ENCODE measurements around the gene ZBTB20.

Gene ZBTB20

DNA sequence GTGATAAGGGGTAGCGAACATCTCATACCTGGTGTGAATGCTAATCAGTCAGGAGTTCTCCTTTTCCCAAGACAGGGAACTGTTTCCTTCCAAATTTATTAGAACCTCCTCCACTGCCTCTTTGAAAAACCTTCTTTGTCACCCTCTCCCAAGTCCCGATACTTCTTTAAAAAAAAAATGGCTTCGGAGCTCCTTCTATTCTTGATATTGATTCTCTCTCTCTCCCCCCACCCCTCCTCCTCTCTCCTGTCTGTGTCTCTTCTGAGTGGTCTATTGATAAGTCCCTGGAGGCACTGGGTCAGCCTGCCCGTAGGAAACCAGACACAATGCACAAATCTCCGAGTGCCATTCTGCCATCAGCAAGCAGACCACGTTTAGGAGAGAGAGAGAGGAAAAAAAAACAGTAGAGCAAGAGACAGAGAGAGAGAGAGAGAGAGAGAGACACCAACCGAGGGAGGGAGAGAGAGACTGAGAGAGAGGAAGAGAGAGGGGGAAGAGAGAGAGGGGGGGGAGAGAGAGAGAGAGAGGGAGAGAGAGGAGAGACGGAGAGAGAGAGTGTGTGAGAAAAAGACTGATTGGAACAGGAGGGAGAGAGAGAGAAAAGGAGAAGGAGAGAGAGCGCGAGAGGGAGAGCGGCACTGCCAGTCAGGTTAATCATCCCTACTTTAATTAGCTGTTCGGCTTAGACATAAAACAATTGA, 692.4 kb downstream of the ZBTB20 start:
- DNase-seq: peak; percentile 65

DNA sequence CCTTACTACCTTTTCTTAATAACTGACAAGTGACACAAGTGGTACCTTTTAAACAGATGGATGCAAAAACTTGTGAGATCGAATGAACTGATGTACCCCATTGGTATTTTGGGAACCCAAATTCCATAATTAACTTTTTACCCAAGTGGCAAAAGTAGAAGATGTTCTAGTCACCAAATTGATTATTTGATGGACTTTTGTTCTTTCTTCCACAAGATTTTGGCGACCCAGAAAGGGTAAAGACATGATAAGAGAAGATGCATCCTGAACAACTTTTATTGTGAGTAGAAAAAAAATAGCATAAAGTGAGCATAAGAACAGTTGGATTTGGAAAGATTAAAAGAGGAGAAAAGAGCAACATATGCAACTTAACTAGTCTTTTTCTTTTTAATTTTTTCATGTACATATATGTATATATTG, 693.7 kb downstream of the ZBTB20 start:
- no peak for DNase-seq

DNA sequence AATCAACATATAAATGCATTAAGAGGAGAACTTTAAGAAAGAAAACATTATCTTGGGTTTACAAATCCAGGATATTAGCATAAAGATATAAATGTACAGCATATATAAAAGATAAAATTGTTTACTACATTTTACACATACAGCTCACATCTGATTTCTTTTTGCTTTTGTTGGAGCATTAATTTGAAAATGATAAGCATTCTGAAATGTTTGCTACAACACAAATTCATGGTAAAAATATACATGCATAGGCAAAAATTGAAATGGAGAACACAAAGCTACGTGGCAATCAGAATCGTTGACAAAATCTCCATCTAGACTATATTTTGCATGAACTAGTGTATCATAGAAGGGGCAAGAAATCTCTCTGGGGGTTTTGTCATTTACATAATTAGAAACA, 694.2 kb downstream of the ZBTB20 start:
- DNase-seq: no peak

DNA sequence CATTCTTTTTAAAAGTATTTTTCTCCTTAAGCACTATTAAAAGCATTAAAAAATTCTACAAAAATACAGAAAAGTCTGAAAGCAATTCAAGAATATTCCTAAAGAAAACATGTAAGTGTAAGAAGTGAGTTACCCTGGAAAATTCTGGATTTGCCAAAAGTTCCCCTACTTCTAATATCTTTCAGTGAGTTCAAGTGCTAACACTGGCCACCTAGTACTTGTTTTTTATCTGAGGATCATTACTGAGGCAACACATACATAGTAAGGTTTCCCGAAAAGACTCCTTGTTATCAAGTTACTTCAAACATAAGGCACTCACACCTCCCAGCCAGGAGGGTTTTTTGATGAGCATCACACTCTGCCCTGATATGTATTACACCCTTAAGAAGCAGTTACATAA, 694.8 kb downstream of the ZBTB20 start:
- peak; percentile 16 for DNase-seq

DNA sequence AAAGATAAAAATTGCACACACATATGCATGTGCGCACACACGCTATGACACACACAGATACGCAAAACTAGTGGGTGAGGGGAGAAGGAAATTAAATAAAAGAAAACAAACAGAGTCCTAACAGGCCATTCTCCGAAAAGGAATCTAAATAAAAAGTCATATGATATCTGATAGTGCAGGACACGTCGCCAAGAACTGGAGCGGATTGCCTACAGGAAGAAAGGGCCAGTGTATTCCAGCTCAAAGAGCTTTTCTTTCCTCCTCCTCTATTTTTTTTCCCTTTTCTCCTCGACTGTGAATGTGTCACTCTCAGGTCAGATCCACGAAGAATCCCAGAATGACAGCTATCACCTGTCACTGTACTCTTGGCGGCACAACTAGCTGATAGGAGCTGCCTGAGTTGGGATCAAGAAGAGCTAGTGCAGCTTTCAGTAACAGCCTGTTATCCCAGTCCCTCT, 695.5 kb downstream of the ZBTB20 start:
- peak; percentile 14 for DNase-seq

DNA sequence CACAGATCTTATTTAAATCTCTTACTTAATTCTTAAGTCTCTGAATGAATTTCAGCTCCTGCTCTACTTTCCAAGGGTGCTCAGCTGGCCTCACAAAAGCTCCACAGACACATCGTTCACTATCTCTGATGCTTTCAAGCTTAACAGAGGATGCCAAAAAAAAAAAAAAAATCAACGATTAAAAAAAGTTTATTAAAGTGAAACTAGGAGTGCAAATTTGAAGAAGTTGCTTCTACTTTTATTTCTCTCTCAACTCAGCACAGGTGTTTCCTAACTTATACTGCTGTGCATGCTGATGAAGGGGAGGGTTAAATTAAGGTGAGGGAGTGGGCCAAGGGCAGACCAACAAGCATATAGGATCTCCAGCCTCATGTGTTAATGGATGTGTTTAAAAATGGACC, 696.0 kb downstream of the ZBTB20 start:
- DNase-seq: no peak

DNA sequence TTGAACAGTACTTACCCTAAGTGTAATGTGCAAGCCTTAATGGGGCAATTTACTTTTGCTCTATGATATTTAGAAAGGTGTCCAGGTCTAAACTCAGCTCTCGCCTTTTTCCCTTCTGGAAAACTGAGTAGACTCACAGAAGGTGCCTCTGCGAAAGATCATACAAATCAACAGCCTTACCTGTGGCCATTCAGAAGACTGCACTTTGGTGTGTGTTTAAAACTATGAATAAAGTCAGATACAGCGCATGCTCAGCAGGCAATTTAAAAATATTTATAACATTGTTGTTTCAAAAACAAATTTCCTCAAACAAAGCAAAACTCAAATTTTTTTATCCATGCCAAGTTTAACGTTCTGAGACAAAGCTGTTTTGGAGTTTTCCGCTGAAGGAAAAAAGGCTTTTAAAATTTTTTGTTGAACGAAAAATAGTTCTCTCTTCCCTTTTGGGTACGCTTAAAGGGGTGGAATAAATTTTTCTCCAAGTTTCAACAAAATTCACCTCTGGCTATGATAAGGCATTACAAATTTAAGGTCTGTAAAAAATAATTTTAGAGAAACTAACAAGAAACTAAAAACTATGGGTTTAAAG, 697.0 kb downstream of the ZBTB20 start:
- no peak for DNase-seq

DNA sequence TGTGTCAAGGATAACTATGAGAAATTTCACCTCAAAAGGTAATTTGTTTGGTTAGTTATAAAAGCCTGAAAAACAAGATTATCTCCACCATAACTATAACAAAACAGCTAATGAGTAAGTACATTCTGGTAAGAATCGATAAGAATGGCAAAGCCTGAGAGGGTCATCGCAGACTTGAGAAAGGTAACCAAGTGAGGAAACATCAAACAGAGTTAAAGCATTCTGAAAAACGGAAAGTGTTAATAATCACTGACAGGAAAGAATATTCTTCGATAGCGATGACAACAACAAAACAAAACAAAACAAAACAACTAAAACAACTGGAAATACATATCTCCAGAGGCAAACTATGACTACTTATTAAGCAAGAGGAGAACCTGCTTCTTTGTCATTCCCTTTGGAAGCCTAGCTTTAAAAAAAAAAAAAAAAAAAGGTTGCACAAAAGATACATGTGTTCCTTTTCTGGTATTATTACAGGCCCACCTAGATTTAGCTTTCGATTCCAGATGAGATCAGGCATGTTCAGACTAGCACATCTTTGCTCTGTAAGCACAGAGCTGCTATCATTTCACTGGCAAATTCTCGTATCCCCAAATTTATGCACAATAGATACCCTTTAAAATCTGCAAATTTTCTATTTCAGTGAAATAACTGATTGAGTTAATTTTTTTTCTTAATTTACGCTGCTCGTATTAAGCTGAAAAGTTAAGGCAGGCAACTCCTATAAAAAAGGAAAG, 697.6 kb downstream of the ZBTB20 start:
- DNase-seq: peak; percentile 0

DNA sequence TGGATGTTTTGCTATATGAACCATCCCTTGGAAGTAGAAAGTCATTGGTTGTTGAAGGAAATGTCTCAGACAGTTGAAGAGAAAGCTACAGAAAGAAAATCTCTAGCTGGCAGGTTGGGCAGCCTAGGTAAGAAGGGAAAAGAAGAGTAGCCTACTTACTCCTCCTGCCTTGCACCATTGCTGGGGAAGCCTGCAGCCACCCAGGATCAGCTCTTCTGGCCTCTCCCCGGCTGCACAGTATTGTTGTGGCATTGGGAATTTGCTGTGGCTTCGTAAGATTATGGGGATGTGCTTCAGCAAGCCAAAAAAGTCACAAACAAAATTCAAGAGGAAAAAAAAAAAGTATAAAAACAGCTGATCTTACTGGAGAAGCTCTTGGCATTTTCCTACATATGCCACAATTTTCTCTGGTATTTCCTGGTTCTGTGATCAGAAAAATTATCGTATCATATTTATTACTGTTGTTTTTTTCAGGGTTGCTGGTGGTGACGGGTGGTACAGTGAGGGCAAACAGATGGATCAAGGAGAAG, 699.1 kb downstream of the ZBTB20 start:
- no peak for DNase-seq

DNA sequence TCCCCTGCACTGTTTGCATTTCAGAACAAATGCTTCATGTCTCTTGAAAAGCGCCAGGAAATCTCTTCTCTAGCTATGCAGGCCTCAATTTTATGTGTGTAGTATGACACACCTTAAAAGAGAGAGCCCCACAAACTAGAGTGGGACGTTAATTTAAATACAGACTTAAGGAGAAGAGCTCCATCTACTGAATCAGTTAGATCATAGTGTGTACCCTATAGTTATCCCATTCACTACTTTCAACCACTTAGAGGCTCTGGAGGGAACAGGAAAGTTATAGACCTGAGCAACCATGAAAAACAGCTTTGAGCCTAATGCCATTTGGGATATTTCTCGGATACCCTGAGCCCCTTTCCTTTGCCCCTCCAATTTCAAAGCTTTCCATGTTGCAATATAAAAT, 699.5 kb downstream of the ZBTB20 start:
- DNase-seq: peak; percentile 1

DNA sequence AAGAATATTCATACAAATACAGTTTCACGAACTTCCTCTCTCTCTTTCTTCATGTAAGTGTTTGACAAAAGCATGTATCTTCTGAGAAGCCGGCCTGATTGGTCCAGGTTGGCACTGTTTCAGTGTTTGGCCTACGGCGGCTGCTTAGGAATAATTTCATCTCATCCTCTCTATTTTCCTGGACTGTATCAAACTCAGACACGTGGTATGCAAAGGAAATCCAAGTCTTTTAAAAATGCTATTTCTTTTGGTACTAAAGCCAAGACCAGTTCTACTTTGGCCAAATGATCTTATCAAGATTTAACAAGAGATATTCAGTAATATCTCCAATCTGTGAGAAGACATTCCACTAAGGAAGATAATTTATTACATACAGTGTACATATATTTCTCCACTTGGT, 700.5 kb downstream of the ZBTB20 start:
- no peak for DNase-seq

DNA sequence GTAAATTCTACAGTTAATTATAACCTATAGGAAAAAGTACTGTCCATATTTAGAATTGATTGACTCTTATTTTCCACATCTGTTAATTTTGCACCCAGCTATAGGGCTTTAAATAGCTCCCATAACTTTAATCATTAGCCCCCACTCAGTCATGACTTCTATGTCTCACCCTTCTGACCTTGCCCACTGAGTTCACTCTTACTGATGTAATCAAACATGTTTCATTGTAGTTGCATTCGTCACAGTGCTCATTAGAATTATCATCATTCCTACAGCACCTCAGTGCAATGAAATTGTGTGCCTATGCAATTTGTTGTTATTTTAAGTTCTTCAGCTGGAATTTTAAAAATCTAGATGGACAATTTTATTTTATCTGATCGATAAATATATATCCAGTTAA, 701.9 kb downstream of the ZBTB20 start:
- no peak for DNase-seq

DNA sequence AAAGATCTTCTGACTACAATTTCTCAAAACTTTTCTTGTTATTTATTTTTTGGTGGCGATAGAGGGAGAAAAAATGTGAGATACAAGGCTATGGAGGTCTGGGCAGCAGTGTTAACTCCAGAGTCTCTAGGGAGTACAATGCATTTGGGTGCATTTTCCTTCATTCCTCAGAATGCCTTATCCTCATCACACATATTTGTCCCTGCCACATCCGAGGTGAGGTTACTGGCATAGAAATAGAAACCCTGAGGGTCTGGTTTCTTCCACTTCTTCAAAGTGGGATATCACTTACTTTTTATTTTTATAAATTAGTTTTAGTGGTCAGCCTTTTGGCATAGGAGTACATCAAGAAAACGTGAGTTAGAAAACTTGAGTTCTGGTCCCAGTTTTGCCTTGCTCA, 702.9 kb downstream of the ZBTB20 start:
- DNase-seq: no peak

DNA sequence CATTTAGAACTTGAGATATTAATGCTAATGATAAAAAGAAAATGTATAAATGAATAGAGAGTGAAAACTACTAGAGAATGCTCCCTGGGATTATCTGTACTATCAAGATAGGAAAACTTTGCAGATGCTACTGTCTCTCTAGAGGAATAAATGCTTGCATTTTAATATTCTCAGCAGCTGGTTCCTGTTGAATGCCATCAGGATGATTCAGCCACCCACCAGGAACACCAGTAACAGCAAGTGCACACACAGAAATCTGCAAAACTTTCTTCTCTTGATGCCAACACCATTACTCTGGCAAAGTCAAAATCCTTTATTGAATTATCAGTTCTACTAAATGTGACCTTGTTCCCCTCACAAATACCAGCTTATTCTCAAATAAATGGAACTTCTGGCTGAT, 704.8 kb downstream of the ZBTB20 start:
- no peak for DNase-seq

DNA sequence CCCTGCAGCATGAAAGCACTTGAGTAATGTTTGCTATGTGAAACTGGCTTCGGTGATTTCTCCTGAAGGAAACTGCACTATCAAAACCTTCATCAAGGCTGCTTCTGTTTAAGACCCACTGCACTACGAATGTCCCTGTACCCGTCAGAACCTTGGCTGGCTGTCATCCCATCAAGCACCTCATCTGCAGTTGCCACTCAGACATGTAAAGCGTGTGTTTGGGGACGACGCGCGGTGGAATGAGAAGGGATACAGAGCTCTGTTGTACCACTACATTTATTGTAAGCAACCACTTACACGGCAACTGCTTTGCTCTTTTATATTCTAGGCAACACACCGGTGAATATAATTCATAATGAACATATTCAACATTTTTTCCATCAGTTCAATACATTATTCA, 705.7 kb downstream of the ZBTB20 start:
- DNase-seq: no peak

DNA sequence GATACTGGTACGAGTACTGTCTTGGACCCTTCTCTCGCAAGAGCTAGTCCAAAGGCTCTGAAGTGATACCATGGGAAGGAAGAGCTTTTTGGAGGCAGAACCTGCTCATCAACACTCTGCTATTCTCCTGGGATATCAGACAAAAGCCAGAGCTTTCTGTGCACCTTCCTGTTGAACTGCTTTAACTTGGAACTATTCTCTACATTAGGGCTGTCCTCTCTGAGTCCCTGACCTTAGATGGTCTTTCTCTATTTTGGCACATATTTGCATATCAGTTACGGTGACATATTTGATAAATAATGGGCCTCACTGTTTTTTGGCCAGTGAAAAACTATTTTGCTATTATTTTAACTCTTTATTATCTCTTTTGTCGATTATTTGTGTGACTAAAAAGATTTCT, 706.4 kb downstream of the ZBTB20 start:
- no peak for DNase-seq

DNA sequence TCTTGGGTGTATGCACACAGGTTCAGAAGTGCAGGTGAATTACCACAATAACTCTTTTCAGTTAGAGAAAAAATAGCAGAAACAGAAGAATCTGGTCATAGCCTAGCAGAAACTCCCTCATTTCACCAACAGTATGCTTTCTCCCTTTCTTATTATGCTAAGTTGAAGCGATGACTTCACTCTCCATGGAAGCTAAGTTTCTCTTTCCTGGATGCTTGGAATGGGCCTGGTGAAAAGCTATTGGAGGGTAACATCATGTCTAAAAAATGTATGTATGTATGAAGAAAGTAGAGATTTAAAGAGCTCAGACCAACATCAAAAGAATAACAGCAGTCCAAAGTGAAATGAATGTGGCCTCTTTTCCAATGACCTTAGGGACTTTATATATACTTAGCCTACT, 707.8 kb downstream of the ZBTB20 start:
- no peak for DNase-seq

DNA sequence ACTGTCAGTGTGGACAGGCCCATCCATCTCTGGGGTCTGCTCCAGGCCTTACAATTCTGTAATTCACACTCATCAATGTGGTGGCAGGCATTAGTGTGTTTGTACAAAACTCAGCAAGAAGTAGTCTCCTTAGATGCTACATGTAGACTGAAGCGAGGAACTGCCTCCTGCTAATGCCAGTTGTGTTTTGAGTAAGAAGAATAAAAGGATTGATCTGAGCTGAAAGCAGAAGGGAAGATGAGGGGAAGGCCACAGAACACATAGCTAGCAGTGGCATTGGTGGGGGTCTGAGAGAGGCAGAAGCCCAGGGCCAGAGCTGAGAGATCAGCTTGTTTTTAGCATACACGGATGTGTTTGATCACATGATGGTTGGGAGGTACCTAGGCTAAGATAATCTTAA, 709.2 kb downstream of the ZBTB20 start:
- no peak for DNase-seq

DNA sequence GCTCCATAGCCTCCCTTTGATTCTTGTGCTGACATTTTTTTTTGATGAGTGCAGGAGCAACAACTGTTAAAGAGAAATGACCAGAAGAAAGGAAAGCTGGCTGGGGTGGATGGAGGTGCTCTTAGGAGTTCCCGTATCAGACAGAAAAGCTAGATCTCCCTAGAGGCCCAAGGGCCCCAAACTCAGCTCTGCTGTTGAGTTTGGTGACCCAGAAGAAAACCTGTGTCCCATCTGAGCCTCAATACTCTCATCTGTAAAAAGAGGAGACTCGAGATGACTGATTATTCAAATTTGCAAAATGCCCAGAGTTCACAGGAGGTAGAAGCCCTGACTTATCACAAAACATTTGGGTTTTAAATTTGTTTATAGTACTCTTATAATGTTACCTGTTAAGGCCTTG, 710.9 kb downstream of the ZBTB20 start:
- DNase-seq: no peak

DNA sequence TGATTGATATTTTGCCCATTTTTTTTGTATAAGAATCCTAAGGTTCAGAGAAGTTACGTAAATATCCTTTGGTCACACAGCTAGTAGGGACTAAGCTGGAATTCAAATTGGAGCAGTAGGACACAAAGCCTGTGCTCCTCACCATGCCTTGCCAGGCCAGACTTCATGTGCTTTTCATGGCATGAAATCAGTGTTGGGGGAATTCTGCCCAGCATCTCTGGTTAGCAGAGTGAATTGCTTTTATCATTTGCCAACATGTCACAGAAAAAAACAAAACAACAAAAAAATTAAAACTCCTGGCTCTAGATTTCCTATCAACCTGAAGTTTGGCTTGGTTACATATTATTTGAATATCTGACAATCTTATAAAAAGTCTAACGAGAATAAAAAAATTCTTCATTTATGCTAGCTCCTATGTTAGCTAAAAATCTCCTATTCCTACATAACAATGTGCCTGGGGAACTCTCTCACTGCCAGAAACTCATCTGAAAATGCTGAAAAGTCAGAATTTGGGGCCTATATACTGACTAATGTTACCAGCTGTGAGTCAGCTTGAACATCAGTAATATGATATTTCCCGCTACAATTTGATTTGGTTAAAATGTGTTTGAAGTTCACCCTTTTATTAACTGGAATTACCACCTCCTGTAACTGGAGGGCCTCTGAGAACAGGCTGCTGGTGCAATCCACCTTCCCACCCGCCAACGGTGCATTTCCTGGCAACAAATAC, 711.5 kb downstream of the ZBTB20 start:
- DNase-seq: no peak

DNA sequence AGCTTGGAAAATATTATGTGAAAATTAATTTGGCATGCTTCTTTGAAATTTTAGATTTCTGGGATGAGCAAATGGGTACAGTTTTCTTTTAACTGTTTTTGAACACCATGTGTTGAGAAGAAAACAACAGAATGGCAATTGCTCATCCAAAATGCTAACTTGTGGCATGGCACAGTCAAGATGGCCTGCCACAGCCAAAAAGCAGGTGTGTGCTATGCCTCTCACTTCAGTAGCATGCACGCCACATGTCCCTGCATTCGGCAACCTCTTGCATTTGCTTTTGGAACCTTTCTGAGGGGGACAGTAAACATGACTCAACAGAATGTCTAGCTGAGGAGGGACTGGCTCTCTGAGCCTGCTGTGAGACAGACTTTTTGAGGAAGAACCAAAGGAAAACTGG, 714.8 kb downstream of the ZBTB20 start:
- DNase-seq: no peak

DNA sequence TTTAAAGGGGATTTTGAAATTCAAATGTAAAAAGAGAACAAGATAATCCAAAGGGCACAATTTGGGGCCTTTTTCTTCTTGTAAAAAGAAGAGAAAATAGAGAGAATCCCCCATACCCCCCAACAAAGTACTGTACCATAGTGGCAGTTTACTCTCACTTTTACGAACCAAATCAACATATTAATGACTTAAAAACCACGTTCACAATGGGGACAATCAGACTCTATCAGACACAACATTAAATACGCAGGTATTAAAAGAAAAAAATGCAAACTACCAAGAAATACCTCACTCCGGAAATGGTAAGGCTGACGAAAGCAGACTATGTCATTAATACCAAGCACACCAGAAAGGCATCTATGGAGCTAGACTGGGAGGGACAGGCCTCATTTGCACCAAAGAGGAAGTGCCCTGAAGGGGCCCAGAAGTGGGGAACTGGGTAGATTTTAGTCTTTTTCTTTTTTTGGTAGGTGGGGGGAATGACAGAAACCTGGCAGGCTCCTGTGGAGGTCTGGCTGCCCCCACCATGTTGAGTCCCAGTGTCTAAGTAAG, 719.0 kb downstream of the ZBTB20 start:
- DNase-seq: no peak
